COR-L47 (cell line): Measurements from ENCODE around the gene CAMK2A.
A peak's percentile ranks its signal among the peaks of the same experiment; 100 is the strongest.

Source experiments
- DNase-seq: peaks from one replicate; lab custom pipeline; 2025; lab: John Stamatoyannopoulos, UW

CAMK2A gene

DNA sequence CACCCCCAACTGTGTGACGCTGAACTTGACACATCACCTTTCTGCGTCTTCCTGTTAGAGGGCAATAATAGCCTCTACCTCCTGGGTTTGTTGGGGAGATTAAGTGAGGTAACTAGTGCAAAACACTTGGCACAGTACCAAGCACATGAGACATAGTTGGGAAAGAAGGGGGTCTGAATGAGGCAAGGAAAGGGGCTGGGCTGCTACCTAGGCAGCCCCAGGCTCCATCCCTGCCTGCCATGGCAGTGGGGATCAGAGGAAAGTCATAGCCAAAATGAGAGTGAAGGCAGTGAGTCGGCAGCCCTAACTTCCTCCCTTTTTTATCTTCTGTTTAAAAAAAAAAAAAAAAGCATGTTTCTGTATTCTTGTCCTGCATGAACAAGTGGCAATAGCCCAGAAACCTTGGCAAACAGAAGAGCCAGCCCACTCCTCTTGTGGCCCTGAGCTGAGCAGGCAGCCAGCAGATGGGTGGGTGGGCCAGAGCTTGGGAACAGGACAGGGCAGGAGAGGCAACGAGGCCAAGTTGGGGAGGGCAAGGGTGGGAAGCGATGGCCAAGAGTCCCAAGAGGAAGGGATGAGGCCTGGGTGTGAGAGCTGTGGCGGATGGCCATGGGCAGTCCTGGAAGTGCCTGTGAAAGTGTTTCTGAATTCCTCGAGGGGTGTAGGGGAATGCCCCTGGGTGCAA is 11.4 kb downstream of the CAMK2A start:
- DNase-seq, result no peak

- no peak for DNase-seq
These were observed 12.5 kb downstream of the CAMK2A start for GRCh38 chr5:150277043-150277442.

DNA sequence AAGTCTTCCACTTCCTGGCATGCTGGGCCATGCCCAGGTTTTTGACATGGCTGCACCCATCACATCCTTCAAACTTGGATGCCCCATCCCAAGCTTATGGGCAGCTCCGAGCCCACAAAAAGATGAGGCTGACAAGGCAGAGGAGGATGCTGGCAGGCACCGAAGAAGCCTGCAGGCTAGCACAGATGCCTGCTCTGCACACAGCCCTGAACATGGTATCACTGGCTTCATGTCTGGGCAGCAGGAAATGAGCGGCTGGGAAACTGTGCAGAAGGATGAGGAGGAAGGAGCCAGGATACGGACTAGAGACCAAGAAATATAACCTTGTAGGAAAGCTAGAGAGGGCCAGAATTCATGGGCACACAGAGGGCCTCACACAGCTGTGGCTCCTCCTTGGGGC is 14.8 kb downstream of the CAMK2A start:
- DNase-seq, result no peak

- no peak for DNase-seq
These were observed 17.0 kb downstream of the CAMK2A start for GRCh38 chr5:150272531-150272930.

DNA sequence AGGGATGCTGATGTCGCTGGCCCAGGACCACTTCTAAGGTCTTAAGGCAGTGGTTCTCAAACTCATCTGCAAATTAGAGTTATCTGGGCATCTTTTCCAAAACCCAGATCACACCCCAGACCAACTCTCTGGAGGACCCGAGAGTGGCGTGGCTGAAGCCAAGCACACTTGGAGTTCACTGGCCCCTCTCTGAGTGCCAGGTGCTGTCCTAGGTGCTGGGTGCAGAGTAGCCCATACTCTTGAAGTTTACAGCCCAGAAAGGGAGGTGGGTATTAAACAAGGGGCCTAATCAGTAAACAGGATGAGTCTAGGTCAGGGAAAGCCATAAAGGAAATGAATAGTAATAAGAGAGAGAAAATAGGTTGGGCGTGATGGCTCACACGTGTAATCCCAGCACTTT is 17.6 kb downstream of the CAMK2A start:
- DNase-seq, result no peak

- no peak for DNase-seq
These were observed 18.3 kb downstream of the CAMK2A start for GRCh38 chr5:150271296-150271692.

GRCh38 chr5:150270541-150271295 is 18.9 kb downstream of the CAMK2A start:
- peak; percentile 27 for DNase-seq

DNA sequence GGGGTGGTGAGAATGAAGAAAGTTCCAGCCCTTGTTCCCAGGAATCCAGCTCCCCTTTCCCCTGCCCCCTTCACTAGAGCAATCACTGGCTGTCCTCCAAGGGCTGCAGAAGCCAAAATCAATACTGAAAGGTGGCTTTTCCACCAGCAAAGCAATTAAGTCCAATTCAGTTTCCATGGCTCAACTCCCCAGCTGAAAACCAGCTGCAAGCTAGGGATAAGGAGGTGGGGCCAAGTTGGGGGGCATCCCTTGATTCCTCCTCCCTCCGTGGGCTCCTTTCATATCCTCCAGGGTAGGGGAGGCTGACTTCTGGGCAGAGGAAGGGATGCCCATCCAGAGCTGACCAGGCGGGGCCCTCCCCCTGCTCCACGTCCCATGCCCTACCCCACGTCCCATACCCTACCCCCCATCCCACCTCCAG is 22.7 kb downstream of the CAMK2A start:
- peak; percentile 80 for DNase-seq

DNA sequence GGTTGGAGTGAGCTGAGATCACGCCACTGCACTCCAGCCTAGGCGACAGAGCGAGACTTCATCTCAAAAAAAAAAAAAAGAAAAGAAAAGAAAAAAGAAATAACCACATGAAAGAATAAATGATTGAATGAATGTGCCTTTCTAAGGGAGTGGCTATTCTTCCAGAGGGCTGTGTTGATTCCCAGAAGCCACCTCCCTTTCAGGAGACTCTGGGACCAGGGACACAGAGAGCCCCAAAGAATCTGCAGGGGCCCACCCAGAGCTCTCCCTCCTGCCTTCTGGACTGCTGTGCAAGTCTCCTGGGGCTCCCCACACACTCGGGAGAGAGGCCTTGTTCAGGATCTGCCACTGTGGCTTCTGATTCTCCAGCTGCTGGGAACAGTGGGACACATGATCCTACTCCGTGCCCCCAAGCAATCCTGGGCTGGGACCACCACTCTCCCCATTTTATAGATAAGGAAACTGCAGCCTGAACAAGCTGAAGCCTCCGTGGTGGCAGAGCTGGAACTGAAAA is 23.6 kb downstream of the CAMK2A start:
- DNase-seq, result no peak

DNA sequence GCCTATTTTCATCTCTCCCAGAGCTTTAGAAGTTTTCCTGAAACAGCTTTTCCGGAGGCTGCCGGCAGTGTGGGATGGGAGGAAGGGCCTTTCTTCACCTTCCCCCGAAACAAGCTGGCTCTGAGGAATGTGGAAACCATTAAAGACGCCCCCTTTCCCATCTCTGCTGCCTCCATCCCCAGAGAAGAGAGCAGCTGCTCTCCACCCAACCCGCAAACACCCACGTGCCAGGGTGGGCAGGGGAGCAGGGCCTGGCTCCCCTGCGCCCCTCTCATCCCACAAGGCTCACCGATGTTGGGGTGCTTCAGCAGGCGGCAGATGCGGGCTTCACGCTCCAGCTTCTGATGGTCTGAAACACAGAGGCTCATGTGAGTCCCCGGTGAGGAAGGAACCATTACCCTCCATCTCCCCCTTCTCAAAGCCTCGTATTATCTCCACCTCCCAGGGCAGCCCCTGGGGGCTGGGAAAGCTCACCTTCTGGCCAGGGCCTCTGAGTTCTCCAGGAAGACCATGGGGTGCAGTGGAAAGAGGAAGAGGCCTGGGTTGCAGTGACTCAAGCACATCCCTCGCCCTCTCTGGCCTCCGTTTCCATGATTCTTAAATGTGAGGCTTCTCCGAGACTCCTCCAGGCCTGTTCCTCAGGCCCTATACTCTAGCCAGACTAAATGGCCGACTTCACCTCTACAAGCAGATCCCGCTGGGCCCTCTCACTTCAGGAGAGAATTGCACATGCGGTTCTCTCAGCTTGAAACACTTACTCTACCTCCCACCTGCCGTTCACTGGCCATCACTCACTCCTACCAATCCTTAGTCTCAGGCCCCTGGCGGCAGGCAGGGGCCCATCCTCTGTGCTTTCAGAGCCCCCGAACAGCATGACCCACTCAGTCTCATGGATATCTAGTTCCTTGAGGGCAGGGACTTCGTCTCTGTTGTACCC is 24.6 kb downstream of the CAMK2A start:
- DNase-seq, result no peak

DNA sequence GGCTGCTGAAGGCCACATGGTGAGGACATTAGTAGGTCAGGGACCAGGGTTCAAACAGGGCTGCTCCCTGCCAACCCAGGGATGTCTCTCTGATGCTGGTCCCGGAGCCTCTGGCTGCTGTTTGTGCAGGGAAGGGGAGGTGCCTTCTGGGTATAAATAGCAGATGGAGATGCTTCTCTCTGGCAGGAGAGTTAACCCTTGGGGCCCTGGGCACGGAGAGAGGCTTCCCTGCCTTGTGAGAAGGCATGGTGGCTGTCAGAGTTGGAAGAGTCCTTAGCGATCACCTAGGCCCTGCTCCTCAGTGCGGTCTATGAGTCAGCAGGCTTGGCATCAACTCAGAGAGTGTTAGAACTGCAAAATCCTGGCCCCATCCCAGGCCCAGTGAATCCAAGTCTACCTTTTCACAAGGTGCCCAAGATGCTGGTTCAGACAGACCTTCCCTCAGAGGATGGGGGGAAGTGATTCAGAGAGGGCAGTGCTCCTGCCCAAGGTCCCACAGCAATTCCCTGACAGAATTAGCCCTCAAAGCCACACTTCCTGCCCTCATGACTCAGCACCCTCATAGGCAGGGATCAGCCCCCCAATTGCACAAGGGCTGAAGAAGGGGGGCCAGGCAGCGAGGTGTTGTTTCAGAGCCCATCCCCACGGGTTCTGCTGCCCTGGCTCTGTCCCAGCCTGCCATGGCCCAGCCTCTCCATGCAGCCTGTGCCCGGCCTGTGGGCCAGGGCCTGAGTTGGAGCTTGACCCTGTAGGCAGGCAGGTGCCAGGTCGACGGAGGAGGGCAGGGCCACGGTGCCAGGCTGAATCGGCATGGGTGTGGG is 25.6 kb downstream of the CAMK2A start:
- no peak for DNase-seq

DNA sequence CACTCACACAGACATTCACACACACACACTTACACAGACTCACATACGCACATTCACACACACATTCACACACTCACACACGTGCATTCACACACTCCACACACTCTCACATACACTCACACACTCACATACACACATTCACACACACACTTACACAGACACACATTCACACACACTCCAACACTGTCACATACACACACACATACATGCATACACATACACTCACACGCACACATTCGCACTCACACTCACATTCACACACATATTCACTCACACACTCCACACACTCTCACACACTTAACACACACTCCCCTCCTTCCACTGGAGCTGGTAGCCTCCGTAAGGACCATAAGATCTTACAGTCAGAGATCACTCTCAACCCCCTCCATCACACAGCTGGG is 26.2 kb downstream of the CAMK2A start:
- DNase-seq, result no peak

GRCh38 chr5:150262502-150262901 is 27.1 kb downstream of the CAMK2A start:
- no peak for DNase-seq

- DNase-seq, result no peak
These were observed 28.3 kb downstream of the CAMK2A start for GRCh38 chr5:150261231-150261630.

- DNase-seq, result no peak
These were observed 31.4 kb downstream of the CAMK2A start for GRCh38 chr5:150258130-150258529.

DNA sequence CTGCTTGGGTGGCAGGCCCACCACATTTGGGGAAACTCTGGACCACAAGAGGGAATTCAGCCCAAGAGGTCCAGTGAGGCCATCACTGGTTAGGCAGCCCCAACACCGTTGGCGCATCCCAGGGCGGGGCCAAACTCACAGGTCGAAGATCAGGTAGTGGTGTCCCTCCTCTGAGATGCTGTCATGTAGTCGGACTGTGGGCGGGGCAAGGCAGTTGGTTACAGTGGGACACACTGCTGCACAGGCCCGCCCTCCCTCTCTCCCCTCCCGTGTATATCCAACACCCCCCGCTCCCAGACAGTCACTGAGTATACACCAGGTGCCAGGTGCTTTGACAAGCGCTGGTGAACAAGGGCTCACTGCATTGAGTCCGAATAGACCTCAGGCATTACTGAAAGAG is 32.1 kb downstream of the CAMK2A start:
- DNase-seq, result no peak

DNA sequence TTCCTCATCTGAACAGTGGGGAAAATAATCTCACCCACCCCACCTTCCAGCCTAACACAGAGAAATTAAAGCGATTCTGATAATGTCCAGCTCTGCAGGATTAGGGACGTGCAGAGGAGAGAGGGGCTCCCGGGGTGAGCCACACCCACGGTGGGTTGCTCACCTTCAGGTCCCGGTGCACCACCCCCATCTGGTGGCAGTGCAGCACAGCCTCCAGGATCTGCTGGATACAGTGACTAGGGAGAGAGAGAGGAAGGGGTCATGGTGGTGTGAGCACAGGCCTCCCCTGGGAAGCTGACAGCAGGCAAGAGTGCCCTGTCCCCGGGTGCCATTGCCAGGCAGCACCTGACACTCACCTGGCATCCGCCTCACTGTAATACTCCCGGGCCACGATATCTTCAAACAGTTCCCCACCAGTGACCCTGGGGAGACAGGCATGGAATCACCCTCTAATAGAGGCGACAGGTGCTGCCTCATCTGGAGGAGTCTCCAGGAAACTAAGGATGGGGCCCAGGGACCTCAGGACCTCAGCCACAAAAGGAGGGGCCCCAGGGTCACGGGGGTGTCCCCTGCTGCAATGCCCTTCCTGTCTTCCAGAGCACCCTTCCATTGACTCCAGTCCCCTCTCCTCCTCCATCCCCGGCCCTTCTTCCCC is 33.0 kb downstream of the CAMK2A start:
- no peak for DNase-seq

- no peak for DNase-seq
These were observed 33.7 kb downstream of the CAMK2A start for GRCh38 chr5:150255659-150256409.

DNA sequence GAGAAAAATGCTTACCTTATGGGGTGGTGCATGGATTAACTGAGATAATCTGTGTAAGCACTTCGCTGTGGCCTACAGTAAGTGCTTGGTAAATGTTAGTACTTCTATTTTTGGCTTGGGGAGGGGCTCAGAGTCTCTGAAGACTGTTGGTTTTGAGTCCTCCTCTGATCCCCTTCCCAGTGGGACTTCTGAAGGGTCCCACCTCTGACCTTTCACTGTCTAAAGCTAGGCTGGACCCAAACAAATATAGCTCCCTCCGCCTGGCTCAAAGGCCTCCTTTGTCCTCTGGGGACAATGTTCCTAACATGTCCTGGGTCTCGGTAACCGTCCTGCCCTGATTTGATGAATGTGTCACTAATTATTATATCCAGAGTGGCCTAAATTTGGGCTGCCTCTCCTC is 34.8 kb downstream of the CAMK2A start:
- DNase-seq, result no peak

GRCh38 chr5:150254363-150254762 is 35.2 kb downstream of the CAMK2A start:
- no peak for DNase-seq
